CD1c-positive myeloid dendritic cell (primary cell): ENCODE data around the gene CORO7.
"Not testable (repeated sequence)": the region's sequence is repeated elsewhere in the genome, so short reads cannot be mapped to it uniquely, and the experiment has no call there.

Source experiments
- DNase-seq: peaks from one replicate; pipeline ENCODE4 v3.0.0-alpha.2; 2016; ENCODE audit errors: extremely low spot score

Gene CORO7

DNA sequence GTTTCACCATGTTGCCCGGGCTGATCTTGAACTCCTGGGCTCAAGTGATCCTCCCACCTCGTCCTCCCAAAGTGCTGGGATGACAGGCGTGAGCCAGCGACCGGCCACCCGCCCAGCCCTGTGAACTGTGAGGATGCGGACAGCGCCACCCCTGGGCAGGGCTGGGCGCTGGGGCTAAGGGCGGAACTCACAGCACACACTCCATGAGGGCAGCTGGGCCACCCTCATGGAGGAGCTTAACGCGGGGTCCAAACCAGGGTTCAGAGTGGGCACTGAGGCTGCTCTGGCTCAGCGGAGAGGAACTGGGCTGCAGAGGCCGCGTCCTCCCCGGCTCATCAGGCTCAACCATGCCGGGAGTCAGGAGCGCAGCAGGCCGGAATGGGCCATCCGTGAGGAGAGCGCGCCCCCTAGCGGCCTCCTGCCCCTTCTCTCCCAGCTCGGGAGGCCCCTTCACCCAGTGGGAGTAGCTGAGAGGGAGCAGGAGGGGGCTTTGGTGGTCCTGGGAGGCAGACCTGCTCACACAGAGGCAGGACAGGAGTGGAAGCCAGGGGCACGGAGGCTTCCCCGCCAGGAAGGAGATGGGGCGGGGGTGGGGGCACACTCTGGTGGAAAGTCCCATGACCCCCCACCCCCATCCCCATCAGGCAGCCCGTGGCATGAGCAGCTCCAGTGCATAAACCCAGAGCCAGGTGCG, 13.8 kb downstream of the CORO7 start:
- peak; percentile 74 for DNase-seq

DNA sequence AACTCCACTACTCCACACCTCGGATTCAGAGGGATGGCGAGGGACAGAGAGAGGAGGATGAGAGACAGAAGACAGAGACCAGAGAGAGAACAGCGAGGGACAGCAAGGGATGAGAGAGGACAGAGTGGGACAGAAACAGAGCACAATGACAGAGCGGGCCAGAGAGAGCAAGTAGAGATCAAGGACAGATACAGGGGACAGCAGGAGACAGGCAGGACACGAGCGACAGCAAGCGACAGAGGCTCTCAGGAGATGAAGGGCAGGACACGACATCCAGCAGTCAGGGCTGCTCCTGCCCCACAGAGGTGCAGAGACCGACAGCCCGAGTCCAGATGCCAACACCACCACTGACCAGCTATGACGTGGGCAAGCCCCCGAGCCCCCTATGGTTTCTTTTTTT, 14.9 kb downstream of the CORO7 start:
- DNase-seq = no peak

DNA sequence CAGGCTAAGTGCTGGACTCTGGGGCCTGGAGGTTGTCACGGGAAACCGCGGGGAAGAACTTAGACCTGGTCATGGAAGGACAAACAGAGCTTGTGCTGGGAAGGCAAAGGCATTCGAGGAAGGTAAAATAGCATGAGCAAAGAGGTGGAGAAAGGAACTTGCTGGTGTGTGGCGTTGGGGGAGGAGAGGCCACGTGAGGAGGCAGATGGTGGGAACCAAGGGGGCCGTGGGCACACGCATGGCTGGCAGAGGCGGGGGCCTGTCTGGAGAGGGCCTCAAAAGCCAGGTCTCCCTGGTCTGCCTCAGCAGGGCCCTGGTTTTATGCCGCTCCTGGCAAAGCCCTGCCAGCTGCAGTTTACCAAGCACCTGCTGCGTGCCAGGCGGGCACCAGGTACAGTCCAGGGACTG, 15.3 kb downstream of the CORO7 start:
- no peak for DNase-seq

DNA sequence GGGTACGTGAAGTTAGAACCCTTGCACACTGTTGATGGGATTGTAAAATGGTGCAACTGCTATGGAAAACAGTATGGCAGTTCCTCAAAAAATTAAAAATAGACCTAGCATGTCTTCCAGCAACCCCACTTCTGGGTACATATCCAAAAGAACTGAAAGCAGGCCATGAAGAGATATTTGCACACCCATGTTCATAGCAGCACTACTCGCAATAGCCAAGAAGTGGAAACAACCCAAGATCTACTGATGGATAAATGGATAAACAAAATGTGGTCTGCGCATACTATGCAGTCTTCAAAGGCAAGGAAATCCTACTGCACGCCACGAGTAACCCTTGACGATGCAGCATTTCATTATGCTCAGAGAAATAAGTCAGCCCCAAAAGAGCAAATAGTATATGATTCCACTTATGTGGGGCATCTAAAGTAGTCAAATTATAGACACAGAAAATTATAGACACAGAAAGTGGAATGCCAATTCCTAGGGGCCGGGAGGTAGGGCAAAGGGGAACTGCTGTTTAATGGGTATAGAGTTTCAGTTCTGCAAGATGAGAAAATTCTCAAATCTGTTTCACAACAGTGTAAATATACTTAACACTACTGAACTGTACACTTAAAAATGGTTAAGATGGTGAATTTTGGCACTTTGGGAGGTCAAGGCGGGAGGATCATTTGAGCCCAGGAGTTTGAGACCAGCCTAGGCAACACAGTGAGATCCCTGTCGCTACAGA, 17.2 kb downstream of the CORO7 start:
- peak; percentile 65 for DNase-seq

DNA sequence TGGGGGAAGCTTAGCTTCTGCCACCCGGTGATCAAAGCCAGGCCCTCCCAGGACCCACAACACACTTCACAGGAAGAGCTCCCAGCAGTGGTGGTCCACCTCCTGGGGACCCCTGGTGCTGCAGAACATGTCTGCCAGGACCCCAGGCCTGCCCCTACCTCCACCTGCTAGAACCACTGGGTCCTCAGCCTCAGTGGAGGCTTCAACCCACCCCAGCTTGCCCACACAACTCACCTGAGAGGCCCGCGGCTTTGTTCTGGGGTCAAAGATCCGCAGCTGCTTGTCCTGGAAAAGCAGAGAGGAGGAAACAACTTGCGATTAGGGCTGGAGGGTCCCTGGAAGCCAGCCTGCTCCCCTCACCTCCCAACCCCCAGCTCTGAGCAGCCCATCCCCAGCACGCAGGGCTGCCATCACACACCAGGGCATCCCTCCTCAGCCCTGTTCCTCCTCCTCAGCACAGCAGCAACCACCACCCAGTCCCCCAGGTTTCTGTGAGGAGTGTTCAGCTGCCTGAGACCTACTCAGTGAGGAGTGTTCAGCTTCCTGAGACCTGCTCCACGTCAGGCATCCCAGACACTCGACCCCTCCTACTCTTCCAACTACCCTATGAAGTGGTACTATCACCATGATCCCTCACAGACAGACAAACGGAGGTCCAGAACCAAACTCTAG, 21.2 kb downstream of the CORO7 start:
- DNase-seq = no peak

DNA sequence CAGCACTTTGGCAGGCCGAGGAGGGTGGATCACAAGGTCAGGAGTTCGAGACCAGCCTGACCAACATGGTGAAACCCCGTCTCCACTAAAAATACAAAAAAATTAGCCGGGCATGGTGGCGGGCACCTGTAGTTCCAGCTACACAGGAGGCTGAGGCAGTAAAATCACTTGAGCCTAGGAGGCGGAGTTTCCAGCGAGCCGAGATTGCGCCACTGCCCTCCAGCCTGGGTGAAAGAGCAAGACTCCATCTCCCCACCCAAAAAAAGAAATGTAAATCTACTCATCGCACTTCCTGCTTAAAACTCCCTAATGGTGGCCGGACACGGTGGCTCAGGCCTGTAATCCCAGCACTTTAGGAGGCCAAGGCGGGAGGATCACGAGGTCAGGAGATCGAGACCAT, 22.5 kb downstream of the CORO7 start:
- DNase-seq = not testable (repeated sequence)

DNA sequence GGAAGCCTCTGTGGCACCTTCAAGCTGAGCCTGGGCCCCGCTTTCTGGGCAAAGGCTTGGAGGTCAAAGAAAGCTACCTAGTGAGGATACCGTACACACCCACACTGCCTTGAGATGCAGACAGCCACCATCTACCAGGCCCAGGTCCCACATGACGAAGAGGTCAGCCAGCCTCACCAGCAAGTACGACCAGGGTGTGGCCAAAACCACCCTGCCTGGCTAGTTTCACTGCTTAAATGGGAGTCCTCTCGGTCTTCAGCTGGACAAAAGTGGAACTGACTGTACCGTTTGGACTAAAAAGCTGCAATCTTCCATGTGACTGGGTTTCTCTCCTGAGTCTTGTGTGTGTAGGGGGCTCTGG, 23.2 kb downstream of the CORO7 start:
- DNase-seq = no peak

DNA sequence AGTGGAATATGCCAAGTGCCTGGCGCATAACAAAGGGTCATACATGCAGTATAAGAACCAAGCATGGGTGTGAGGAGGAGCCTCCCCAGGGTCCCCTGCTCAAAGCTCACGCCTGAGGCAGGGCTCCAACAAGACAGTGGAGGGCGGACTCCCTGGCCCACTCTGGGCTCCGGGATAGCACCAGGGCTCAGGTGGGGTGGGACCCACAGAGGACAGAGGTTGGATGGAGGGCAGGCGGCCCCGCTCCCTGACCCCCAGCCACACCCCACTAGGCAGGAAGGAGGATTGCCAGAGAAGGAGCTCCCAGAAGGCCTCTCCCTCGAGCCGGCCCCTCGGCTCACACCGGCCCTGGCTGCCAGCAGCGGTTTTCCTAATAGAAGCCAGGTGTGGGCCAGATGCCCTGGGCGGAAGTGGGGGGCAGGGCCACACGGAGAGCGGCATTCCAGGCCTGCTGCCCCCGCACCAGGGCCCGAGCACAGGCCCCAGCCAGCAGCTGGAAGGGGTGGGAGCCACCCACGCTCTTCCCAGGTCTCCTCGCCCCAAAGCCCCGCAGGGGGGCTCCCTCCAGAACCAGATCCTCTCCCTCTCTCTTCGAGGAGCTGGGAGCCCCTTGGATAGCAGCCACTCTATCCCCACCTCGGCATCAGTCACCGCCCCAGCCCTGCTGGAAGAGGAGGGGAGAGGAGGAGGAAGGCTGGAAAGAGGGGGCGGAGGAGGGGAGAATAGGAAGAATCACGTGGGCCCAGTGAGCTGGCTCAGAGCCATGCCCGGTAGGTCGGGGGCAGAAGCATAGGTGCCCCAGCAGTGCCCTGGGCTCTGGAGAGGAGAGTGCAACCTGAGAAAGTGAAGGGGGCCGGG, 23.8 kb downstream of the CORO7 start:
- no peak for DNase-seq

DNA sequence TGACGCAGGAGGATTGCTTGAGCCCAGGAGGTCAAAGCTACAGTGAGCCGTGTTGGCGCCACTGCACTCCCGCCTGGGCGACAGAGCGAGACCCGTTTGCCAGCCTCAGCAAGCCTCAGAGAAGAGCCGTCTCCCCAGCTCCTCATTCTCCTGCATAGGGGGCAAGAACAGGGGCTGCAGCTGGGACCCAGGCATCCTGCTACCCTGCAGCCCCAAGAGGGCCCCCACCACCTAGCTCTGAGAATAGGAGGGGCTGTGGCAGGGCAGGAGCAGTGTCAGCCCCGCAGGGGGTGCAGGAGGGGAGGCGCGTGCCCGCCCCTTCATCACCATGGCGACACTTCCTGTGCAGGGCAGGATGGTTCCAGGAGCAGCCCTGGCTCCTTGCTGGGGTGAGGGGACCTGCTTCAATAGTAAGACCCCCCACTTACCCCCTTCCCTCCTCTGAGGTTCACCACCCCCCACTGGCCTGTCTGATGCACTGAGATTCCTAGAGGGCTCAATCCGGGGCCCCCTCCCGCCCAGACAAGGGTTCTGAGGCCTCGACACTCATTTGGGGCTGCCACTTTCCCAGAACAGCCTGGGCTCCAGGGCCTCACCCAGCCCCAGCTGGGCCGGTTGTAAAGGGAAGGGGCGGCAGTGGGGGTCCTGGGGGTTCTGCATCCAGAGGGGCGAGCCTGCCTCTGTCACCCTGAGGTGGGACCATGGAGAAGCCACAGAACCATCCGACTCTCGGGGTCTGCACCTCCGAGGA, 24.6 kb downstream of the CORO7 start:
- no peak for DNase-seq

DNA sequence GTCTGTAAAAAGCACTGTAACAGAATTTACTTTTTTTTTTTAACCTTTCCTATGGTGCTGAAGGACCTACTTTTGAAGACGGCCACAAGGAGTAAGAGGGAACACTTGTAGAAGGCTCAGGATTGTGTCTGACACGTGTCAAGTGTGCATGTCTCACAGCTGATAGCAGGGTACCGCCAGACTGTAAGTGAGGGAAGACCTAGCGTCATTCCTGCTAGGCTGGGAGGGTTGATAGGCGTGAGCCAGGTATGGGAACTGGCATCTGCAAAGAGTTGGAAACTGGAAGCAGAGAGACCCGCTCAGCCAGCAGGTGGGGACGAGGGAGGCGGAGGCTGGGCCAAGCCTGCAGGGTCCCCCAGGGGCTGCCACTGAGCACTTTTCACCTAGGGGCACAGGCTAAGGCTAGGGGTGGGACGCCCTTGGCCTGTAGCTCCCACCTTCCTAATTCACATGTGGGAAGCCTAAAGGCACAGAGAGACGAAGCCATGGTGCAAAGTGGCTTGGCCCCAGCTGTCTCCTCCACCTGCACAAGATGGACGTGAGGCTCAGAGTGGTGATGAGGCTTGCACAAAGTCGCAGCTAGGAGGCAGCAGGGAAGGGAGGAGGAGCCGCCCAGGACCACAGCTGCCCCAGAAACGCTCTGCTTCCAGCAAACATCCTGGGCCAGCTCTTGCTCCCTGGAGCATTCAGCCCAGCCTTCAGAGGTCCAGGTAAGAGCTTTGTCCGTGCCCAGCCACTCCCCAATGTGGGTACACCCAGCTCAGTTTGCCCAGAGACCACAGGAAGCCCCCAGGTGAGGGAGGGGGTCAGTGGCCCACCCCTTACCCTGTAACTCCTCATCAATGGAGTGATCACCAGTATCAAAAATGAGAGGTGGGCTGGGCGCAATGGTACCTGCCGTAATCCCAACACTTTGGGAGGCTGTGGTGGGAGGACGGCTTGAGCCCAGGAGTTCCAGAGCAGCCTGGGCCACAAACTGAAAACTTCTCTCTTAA, 25.8 kb downstream of the CORO7 start:
- no peak for DNase-seq

DNA sequence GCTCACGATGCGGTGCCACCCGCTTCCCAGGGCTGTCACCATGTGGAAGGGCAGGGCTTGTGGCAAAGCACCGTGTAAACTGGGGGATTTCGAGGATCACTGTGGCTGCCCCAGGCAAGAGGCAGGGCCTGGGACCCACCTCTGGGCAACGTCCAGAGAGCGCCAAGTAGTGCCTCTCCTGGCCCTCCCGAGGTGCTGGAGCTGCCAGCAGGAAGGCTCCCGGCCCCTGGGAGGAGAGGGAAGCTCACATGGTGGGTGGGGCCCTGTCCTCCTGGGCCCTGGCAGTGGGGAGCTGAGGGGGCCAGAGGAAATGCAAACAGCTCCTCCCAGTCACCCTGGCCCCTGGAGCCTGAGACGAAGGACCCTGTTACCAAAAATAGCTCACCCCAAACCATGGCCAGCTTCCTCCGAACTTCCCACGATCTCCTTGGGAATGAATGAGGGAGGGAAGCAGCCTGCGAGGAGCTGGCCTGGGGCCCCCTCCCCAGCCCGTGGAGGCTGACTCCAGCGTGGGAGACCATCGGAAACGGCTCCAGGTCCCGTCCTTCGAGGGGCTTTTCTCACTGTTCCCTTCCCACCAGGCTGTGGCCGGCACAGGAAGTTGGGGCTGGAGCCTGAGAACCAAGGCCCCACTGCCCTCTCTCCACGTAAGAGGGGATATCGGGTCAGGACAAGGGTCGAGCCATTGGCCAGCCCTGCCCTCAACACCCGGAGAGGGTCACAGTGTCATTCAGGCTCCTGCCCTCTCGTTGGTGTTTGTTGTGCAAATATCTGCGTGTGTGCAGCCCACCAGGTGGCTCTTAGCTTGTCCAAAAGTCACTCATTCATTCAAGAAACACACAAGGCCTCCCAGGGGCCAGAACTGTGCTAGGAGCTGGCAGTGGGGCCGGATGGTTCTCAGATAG, 27.1 kb downstream of the CORO7 start:
- no peak for DNase-seq

DNA sequence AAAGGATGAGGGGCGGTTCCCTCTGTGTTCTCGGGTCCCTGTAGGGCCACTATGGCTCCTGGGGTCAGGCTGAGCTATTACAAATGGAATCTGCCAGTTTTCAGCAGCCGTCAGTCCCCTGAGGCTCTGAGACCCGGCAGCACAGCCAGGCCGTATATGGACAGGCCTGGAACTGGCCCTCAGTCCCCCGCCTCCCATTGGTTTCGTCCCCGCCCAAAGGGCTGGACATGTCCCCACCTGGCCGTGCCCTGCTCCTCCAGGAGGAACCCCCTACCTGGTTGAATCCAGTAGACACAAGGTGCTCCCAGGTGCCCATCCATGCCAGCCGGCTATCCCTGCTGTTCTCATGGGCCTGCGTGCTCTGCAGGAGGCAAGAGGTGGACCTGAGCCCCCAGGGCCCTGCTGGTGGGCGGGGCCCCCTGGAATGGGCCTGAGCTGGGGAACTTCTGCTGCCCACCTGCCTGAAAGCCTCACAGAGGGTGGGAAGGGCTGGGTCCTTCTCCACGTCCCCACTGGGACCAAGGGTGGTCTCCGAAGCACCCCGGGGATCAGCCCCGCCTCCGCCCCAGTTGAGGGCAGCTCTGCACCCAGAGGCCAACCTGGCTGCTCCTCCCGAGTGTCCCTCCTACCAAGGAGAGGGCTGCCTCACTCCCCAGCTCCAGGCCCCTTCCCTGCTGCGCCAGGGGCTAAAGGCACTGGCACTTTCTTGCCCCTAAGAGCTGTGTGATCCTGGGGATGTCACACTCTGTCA, 27.9 kb downstream of the CORO7 start:
- DNase-seq = no peak

DNA sequence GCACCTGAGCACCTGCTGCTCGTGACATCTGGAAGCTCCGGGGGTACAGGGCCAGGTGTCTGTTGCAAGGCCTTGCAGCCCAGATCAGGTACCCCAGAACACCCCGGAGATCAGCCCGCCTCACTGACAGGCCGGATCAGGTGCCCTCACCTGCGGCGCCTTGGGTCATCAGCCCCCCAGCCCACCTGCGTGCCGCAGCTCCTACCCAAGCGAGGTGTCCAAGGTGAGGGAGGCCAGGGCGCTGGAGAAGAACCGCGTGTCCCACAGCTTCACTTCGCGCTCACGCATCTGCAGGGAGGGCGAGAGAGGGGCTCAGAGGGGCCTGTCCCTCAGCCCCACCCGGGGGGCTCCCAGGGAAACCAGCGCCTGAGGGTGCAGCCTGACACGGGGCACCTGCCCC, 28.6 kb downstream of the CORO7 start:
- no peak for DNase-seq

DNA sequence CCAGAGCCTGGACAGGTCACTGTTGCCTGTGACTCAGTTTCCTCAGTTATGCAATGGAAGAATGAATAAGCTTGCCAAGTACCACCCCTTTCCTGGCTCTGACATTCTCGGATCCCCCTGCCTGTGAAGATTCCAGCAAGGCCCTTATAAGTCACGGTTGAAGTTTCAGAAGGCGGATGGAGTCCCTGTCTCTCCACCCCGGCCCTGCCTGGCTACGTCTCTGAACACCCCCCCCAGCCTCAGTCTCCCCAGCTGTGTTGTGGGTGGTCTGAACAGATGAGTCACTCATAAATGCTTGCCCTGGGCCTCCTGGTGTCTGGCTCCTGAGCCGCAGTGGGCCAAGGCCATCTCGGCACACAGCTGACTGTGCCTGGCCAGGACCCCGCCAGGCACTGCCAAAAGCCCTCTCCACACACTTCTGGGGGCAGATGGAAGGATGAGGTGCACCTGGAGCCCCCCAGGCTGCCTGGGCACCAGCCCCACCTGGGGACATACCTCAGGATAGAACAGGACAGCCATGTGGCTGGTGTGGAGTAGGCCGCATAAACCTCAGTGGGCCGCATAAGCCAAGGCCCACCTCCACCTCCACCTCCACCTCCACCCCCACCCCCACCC, 29.3 kb downstream of the CORO7 start:
- DNase-seq = no peak

DNA sequence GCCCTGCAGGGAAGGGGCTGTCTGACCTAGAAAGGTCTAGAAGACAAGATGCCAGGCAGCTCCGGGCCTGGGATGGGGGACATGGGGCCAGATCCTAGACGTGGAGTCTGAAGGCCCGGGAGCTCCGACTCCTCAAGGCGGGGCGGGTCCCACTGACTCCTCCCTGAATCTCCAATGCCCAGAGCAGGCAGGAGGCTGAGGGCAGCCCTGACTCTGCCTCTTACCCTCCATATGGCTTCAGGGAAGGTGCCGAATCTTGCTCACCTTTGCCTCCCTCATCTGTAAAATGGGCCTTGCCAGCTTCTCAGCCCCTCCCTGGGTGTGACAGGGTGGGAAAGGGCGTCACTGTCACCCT, 30.0 kb downstream of the CORO7 start:
- DNase-seq = no peak

DNA sequence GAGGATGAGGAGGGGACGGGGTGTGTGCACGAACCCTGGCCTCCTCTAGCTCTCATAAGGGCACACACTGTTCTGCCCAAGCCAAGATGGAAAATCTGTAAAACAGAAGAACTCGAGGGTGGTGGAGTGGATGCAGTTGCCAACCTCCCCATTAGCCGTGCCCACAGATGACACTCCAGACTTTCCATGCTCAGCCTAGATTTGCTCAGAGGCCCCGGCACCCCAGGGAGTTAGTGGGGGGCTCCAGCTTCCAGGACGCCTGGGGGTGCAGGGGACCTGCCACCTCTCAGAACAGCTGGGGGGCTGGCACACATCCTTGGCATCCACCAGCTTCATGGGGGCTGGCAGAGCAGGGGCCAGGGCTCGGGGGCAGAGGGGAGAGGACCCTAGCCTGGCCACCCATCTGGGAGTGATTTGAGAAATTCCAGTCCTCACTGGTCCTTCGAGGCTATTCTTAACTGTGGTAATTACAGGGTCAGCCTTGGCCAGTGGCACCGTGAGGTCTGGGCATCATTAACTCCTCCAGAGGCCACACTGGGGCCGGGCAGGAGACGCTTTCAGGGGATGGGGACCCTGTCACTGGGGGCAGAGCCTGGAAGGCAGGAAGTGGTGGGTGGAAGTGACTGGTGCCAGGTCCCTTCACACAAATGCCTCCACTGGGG, 30.5 kb downstream of the CORO7 start:
- DNase-seq = no peak

DNA sequence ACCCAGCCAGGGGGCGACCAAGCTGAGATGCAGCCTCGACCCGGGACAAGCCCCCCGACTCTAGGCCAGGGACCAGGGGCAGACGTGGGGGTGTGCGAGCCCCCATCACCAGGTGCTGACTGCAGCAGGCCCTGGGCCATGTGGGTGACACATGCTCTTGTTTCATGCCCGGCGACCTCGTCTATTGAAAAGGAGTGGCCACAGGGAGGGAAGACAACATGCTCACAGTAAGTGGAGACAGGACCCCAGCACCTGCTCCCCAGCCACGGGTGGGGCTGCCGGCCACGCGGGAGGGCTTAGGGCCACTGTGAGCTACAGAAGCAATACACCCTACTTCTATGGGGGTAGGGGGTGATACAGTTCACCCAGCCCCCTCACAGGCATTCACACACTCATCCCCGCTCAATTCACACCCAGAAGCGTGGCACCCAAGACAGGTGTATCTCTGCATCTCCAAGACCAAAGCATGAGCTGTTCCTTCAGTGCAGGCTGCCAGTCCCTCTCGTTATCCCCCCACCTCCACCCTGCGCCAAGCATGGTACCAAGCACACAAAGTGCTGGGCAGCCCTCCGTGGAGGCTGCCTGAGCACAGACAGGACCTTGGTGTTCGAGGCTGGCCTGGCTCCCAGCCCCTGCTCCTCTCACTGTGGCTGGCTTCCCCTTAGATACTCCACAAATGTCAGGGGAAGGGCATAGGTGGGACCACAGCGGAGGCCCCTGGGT, 31.2 kb downstream of the CORO7 start:
- DNase-seq = no peak
